SJCRH30 (cell line): ENCODE data around the gene IGF2BP3. TPM values are rescaled to one million over a fixed set of nuclear protein-coding genes. Genes with fewer than 3 reads are reported as not detected.

Source experiments
- DNase-seq, 2 experiments: peaks; one replicate each; pipeline ENCODE4 v3.0.0-alpha.2; 2015 to 2020
- H3K27ac ChIP-seq: fragments of 250-450 bp; sonication (Bioruptor Pico); 2 replicates; pipeline ENCODE4 v1.5.1; 2020; ENCODE audit warnings: mild to moderate bottlenecking, moderate library complexity
- H3K27me3 ChIP-seq: fragments of 250-450 bp; sonication (Bioruptor Pico); 2 replicates; pipeline ENCODE4 v1.5.1; 2020; ENCODE audit warnings: mild to moderate bottlenecking, moderate library complexity
- H3K36me3 ChIP-seq: fragments of 250-450 bp; sonication (Bioruptor Pico); 2 replicates; pipeline ENCODE4 v1.5.1; 2020; ENCODE audit warnings: mild to moderate bottlenecking, moderate library complexity
- H3K4me1 ChIP-seq: fragments of 250-450 bp; sonication (Bioruptor Pico); 2 replicates; pipeline ENCODE4 v1.5.1; 2020; ENCODE audit warnings: mild to moderate bottlenecking, moderate library complexity
- H3K4me3 ChIP-seq: fragments of 250-450 bp; sonication (Bioruptor Pico); 2 replicates; pipeline ENCODE4 v1.5.1; 2020; ENCODE audit warnings: mild to moderate bottlenecking, moderate library complexity
- H3K9me3 ChIP-seq: fragments of 250-450 bp; sonication (Bioruptor Pico); replicated peaks from 2 replicates; pipeline ENCODE4 v1.5.1; 2020; ENCODE audit warnings: mild to moderate bottlenecking, moderate library complexity
- total RNA-seq: library from RNA; depleted of rRNA; stranded (reverse); fragments of >200 nt; shearing (Covaris generic); gene quantifications from 2 replicates; pipeline ENCODE4 v1.2.3, GENCODE V29; 2014

IGF2BP3 gene
- total RNA-seq, 1 experiment from 2014 or later: 105 TPM

DNA sequence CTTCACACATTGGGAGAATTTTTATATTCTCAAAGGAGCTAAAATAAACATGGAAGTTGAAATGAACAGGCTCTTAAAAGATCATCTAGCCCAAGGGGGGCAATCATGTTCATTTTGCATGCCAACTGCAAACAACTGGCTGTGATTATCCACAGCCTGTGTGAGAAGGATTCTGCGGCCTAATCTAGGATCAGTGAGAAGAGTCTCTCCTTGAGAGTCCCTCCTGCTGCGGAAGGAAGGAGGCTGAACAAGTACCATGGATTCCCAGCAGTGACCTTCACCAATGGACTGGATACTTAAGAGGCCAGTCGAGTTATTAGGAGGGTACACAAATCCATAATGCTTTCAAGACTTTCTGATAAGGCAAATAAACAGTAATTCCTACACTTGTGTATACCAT is 76.7 kb downstream of the IGF2BP3 start:
- Histone ChIP-seq H3K4me1 (peaks cover 9% of the 10 kb centered on the region), H3K27ac (no peak overlapping the region), H3K9me3 (0 out of 2 replicates have a peak, but pooled peaks cover 4% of the 10 kb centered on the region), H3K27me3 (no peaks in the 10 kb centered on the region), H3K4me3 (no peak overlapping the region), H3K36me3 (peaks cover 19% of the 10 kb centered on the region)
- DNase-seq: no peak

GRCh38 chr7:23389701-23390100 is 80.6 kb downstream of the IGF2BP3 start:
- no peak for DNase-seq
- Histone ChIP-seq H3K27me3 (no peaks in the 10 kb centered on the region), H3K36me3 (peaks cover 19% of the 10 kb centered on the region), H3K27ac (no peak overlapping the region), H3K4me3 (no peak overlapping the region), H3K9me3 (no peaks in the 10 kb centered on the region), H3K4me1 (no peaks in the 10 kb centered on the region; the same call in 1 of the 2 replicates)

GRCh38 chr7:23387583-23387982 is 82.7 kb downstream of the IGF2BP3 start:
- Histone ChIP-seq H3K4me1 (no peaks in the 10 kb centered on the region; the same call in 1 of the 2 replicates), H3K27ac (no peak overlapping the region), H3K27me3 (no peaks in the 10 kb centered on the region), H3K36me3 (peaks cover 13% of the 10 kb centered on the region), H3K9me3 (no peaks in the 10 kb centered on the region), H3K4me3 (no peak overlapping the region)
- DNase-seq: no peak

DNA sequence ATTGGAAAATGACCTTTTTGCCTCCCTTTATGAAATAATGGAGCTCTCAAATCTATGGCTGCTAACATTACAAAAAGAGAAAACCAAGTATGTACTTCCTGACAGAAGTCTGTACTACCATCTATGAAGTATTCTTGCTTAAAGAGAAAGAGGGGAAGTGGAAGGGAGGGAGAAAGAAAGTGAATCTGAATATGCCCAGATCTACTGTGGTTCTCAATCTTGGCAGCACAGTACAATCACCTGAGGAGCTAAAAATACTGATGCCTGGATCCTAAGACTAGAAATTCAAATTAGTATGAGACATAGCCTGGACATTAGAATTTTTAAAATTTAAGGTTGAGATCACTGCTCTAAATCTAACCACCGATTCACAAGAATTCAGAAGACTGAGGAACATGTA is 85.2 kb downstream of the IGF2BP3 start:
- Histone ChIP-seq H3K36me3 (peaks cover 16% of the 10 kb centered on the region), H3K4me3 (no peak overlapping the region), H3K9me3 (no peaks in the 10 kb centered on the region), H3K27ac (no peak overlapping the region), H3K27me3 (no peaks in the 10 kb centered on the region), H3K4me1 (no peaks in the 10 kb centered on the region; the same call in 1 of the 2 replicates)
- no peak for DNase-seq

- DNase-seq: no peak
- no peak overlapping the region for H3K27ac ChIP-seq
- H3K4me1 ChIP-seq: no peaks in the 10 kb centered on the region; the same call in 1 of the 2 replicates
- H3K36me3 ChIP-seq: peaks cover 22% of the 10 kb centered on the region
- H3K9me3 ChIP-seq: no peaks in the 10 kb centered on the region
- no peak overlapping the region for H3K4me3 ChIP-seq
- H3K27me3 ChIP-seq: no peaks in the 10 kb centered on the region
Observed at GRCh38 chr7:23383225-23383624, 87.1 kb downstream of the IGF2BP3 start.

GRCh38 chr7:23380961-23381360 is 89.3 kb downstream of the IGF2BP3 start:
- DNase-seq: no peak
- H3K27me3 ChIP-seq: no peaks in the 10 kb centered on the region

DNA sequence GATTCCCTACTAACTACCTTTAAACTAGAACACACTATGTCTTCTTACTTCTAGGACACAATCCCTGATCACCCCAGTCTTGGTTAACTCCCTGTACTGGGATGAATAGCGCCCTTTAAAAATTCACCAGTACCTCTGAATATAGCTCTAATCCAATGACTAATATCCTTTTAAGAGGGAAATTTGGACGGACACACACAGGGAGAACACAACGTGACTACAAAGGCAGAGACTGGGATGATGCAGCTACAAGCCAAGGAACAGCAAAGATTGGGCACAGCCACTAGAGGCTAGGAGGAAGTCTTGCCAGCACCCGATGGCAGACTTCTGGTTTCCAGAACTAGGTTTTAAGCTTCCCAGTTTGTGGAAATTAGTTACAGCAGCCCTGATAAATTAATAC is 89.7 kb downstream of the IGF2BP3 start:
- no peak overlapping the region for H3K4me3 ChIP-seq
- H3K27me3 ChIP-seq: no peaks in the 10 kb centered on the region
- H3K4me1 ChIP-seq: no peaks in the 10 kb centered on the region; the same call in 1 of the 2 replicates
- H3K9me3 ChIP-seq: no peaks in the 10 kb centered on the region
- H3K27ac ChIP-seq: no peak overlapping the region
- H3K36me3 ChIP-seq: peaks cover 21% of the 10 kb centered on the region
- DNase-seq: no peak

More at GRCh38 chr7:23380961-23381360, 89.3 kb downstream of the IGF2BP3 start:
- H3K27ac ChIP-seq: no peak overlapping the region
- no peaks in the 10 kb centered on the region for H3K9me3 ChIP-seq
- H3K4me1 ChIP-seq: no peaks in the 10 kb centered on the region; the same call in 1 of the 2 replicates
- H3K4me3 ChIP-seq: no peak overlapping the region
- H3K36me3 ChIP-seq: peaks cover 21% of the 10 kb centered on the region

DNA sequence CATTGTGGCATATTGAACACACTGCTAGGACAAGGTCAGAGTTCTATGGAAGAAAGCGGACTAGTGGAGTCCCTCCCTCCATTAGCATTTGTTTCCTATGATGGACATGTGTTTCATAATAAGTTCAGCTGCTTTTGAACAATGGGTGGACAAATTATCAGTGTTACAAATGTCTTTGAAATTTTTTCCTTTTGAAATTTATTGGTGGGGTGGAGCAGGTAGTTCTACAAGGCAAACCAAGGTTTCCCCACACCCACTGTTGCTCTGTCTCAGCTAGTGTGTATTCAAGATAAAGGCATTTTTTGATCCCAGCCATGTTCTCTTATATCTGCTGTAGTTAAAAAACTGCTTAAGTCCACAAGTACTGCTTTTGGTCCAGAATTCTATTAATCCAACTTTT is 91.3 kb downstream of the IGF2BP3 start:
- H3K27ac ChIP-seq: no peak overlapping the region
- H3K36me3 ChIP-seq: peaks cover 26% of the 10 kb centered on the region
- DNase-seq: no peak
- H3K9me3 ChIP-seq: no peaks in the 10 kb centered on the region
- H3K27me3 ChIP-seq: no peaks in the 10 kb centered on the region
- H3K4me3 ChIP-seq: no peak overlapping the region
- no peaks in the 10 kb centered on the region; the same call in 1 of the 2 replicates for H3K4me1 ChIP-seq

GRCh38 chr7:23377134-23377533 is 93.2 kb downstream of the IGF2BP3 start:
- no peak overlapping the region for H3K4me3 ChIP-seq
- no peak overlapping the region for H3K27ac ChIP-seq
- no peaks in the 10 kb centered on the region for H3K9me3 ChIP-seq
- peaks cover 25% of the 10 kb centered on the region for H3K36me3 ChIP-seq
- no peaks in the 10 kb centered on the region for H3K4me1 ChIP-seq
- no peak for DNase-seq
- H3K27me3 ChIP-seq: no peaks in the 10 kb centered on the region

DNA sequence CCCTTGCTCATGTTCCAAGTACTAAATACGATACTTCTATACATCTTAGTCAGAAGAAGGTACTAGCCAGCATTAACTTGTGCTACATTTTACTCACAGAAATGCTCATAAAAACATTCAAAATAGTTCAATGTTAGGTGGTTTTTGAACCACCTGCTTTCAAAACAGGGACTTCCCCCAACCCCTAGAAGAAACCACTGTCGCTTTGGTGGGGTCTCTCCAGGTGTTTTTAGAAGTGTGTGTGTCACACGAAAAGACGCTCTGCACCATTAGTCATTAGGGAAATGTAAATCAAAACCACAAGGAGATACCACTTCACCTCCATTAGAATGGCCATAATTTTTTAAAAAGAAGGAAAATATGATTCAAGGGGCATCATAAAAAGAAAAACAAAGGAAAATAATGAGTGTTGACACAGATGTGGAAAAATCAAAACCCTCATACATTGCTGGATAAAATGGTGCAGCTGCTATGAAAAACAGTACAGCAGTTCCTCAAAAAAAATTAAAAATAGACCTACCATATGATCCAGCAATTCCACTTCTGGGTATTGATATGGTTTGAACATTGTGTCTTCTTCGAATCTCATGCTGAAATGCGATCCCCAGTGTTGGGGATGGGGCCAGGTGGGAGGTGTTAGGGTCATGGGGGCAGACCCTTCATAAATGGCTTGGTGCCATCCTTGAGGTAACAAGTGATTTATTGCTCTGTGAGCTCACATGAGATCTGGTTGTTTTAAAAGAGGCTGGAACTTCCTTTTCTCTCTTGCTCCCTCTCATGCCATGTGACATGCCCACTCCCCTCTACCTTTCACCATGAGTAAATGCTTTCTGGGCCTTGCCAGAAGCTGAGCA is 96.9 kb downstream of the IGF2BP3 start:
- H3K27me3 ChIP-seq: no peaks in the 10 kb centered on the region
- no peaks in the 10 kb centered on the region for H3K9me3 ChIP-seq
- H3K4me3 ChIP-seq: no peak overlapping the region
- H3K4me1 ChIP-seq: no peaks in the 10 kb centered on the region
- DNase-seq: no peak
- no peak overlapping the region for H3K27ac ChIP-seq
- H3K36me3 ChIP-seq: peaks cover 18% of the 10 kb centered on the region

- no peak for DNase-seq
- no peaks in the 10 kb centered on the region for H3K4me1 ChIP-seq
- no peaks in the 10 kb centered on the region for H3K27me3 ChIP-seq
- no peak overlapping the region for H3K4me3 ChIP-seq
- no peak overlapping the region for H3K27ac ChIP-seq
- H3K9me3 ChIP-seq: no peaks in the 10 kb centered on the region
- H3K36me3 ChIP-seq: peaks cover 19% of the 10 kb centered on the region
Observed at GRCh38 chr7:23372611-23373010, 97.7 kb downstream of the IGF2BP3 start.

DNA sequence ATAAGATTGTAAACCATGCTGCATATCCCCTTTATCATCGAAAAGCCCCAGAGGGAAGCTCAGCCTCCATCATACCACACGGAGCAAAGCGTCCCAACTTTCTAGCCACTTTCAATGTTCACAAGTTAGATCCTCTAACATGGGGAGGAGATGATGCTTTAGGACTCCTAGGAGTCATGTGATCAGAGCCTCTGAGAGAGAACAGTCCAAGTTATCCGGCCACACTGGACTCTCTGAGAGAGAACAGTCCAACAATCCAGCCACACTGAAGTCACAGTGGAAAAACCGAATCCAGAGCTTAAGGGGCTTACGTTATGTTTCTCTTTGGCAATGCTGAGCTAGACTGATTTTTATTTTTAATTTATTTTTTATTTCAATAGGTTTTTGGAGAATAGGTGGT is 98.6 kb downstream of the IGF2BP3 start:
- DNase-seq: no peak
- Histone ChIP-seq H3K36me3 (peaks cover 18% of the 10 kb centered on the region), H3K9me3 (no peaks in the 10 kb centered on the region), H3K27ac (no peak overlapping the region), H3K4me3 (no peak overlapping the region), H3K27me3 (no peaks in the 10 kb centered on the region), H3K4me1 (no peaks in the 10 kb centered on the region)

DNA sequence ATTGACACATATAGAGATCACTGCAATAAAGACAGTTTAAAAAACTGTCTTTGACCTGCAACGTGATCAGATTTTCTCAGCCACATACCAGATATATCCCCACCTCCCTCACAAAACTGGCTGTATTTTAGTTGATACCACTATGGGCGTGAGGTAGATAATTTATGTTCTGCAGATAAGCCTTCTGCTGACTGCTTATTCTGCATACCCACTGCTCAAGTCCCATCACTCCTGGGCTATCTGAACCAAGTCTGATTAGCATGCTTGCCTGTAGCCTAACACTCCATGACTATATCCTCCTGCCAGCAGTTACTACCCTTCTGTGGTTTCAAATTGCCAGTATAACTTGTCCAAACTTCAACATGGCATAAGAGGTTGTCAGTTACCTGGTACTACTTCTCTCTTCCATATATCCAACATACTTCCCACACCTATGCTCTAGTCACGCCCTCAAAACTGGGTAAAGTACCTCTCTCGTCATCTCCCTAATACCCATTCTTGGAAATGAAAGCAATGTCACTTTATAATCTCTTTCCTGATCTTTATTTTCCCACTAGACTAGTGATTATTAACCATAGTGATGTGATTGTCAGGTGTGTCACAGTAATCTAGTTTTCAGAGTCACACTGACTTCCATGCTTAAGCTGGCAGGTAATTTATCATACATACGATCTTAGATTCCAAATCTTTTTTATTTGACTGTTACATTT is 100.4 kb downstream of the IGF2BP3 start:
- DNase-seq: no peak
- H3K27ac ChIP-seq: no peak overlapping the region
- H3K4me3 ChIP-seq: no peak overlapping the region
- H3K4me1 ChIP-seq: no peaks in the 10 kb centered on the region
- H3K9me3 ChIP-seq: no peaks in the 10 kb centered on the region
- no peaks in the 10 kb centered on the region for H3K27me3 ChIP-seq
- H3K36me3 ChIP-seq: peaks cover 16% of the 10 kb centered on the region

DNA sequence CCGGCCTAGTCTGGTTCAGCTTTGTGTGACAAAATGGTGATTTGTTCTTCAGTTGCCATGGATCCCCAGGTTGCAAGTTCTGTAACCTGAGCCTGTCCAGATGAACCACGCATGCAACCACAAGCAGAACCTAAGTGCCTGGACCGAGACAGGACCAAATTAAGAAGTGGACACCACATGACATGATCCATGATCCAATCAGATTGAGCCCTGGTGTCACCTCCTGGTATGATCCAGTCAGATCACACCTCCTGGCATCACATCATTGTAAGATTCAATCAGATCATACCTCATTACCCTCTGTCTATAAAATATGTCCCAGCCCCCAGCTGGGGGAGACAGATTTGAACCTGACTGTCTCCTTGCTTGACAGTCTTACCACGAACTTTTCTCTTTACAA is 101.2 kb downstream of the IGF2BP3 start:
- peaks cover 14% of the 10 kb centered on the region for H3K36me3 ChIP-seq
- no peaks in the 10 kb centered on the region for H3K9me3 ChIP-seq
- H3K27ac ChIP-seq: no peak overlapping the region
- no peak for DNase-seq
- H3K4me1 ChIP-seq: no peaks in the 10 kb centered on the region
- H3K27me3 ChIP-seq: no peaks in the 10 kb centered on the region
- no peak overlapping the region for H3K4me3 ChIP-seq

DNA sequence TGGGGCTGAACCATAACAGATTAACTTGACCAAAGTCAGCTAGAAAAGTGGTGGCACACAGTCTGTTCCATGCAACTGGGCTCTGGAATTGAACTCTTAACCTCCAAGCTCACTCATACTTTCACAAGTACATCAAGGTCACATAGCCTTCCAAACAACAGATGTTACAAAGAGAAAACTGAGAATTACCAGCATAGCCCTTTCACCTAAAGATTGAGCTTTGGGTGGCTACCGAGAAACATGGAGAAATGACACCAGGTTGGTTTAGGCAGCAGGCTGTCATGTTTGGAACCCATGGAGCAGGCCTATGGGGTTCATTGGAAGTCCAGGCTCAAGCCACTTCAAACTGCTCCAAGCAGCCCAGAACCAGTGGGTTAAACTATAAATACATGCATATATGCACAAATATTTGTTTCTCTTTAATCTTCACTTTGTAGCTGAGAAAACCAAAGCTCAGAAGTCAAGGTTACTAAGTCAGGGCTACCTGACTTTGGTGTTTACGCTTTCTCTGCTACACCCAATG is 112.1 kb downstream of the IGF2BP3 start:
- no peak for DNase-seq
- Histone ChIP-seq H3K27me3 (no peaks in the 10 kb centered on the region), H3K36me3 (peaks cover 44% of the 10 kb centered on the region), H3K4me3 (no peak overlapping the region), H3K27ac (no peak overlapping the region), H3K9me3 (no peaks in the 10 kb centered on the region; the same call in 1 of the 2 replicates), H3K4me1 (no peaks in the 10 kb centered on the region)
